GM15510 (cell line): Measurements from ENCODE around the gene KSR1.
A peak's percentile ranks its signal among the peaks of the same experiment; 100 is the strongest.

ENCODE experiments used
- POLR2A ChIP-seq: IDR thresholded peaks from 3 replicates; pipeline ENCODE4 v1.6.1; 2011; ENCODE audit warnings: borderline replicate concordance; ENCODE audit not compliant: insufficient read length; ENCODE audit errors: extremely low read depth

KSR1 gene

DNA sequence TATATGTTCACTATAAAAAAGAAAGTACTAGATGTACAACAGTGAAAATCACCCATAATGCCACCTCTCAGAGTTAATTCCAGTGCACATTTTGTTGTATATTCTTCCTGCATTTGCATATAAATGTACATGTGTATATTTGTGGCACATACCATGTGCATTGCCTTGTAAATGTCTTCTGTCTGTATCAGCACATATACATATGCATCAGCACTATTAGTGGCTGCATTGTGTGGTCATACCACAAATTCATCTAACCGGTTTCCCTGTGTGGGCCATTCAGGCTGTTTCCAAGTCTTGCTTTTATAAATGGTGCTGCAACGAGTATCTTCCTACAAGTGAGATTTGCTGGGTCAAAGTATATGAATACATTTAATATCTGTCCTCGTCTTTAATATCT is 6.5 kb downstream of the KSR1 start:
- TF ChIP-seq POLR2A: no peak

DNA sequence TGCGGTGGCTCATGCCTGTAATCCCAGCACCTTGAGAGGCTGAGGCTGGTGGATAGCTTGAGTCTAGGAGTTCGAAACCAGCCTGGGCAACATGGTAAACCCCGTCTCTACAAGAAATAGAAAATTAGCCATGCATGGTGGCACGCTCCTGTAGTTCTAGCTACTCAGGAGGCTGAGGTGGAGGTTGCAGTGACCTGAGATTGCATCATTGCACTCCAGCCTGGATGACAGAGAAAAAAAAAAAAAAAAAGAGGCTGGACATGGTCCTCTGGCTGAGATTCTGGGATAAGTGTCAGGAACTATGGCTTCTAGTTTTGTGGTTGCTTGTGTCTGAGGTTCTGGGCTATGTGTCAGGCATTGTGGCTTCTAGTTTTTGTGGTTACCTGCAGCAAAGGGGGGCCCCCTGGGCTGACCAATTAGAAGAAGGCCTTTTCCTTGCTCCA is 7.0 kb downstream of the KSR1 start:
- no peak for TF ChIP-seq POLR2A

DNA sequence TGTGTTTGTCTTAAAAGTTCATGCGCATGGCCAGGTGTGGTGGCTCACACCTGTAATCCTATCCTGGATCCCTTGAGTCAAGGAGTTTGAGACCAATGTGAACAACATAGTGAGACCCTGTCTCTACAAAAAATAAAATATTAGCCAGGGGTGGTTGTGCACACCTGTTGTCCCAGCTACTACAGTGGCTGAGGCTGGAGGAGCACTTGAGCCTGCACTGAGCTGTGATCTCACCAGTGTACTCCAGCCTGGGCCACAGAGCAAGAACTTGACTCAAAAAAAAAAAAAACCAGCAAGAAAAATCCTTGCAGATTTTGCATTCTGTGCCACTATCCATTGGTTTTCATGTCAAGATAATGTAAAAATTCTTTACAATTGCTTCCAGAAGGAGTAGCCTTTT is 8.2 kb downstream of the KSR1 start:
- no peak for TF ChIP-seq POLR2A

DNA sequence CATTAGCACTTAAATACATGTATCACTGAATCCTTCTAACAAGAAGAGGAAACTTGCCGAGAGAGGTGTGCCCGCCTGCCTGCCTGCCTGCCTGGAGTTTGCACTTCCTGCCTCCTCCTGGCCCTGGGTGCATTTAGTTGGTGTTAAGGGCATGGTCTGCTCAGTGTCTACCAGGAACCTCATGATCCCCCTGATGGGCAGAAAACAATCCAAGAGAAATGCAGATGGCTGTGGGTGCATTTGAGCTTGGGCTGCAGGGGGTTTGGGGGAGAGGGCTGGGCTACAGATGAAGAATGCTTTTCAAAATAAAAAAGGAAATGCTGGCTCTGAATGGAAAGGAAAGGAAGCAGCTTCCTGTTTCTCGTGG is 10.1 kb downstream of the KSR1 start:
- no peak for TF ChIP-seq POLR2A

DNA sequence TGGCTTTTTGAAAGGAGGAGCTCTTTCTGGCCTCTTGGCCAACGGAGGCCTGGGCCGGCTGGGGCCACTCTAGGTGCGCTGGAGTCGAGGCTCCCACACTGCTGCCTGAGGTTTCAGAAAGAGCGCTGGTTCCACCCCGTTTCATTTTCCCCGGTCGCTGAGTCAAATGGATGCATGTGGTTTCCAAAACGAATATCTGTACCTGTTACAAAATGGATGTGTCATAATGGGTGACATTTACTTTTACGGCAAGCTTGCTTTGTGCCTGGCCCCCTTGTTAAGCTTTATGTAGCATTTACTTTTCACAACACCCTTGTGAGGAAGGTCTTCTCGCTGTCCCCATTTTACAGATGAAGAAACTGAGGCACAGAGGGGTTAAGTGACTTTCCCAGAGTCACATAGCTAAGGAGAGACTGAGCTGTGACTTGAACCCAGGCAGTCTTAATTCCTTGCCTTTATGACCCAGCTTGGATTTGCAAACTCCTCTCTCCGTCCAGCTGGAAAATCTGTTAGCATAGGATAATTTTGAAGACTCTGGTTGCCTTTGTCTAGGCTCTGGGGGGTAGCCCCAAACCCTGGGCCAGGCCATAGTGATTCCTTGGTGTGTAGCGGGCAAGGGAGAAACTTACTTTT is 10.6 kb downstream of the KSR1 start:
- peak; percentile 29 for TF ChIP-seq POLR2A

DNA sequence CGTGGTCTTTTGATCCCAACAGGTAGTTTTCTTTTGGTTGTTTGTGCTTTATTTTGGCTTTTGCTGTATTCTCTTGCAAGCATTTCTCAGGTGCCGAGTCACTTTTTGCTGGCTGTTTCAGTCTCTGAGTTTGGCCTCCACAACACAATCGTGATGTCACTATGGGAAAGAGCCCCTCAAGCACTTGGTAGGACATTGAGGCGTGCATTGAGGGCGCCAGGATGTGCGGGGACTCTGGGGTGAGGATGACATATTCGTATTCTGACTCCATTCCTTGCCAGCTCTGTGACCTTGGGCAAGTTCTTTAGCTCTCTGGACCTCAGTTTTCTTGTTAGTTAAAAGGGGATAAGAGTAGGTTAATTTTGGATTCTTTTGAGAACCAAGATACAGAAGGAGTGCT is 13.0 kb downstream of the KSR1 start:
- TF ChIP-seq POLR2A: no peak

DNA sequence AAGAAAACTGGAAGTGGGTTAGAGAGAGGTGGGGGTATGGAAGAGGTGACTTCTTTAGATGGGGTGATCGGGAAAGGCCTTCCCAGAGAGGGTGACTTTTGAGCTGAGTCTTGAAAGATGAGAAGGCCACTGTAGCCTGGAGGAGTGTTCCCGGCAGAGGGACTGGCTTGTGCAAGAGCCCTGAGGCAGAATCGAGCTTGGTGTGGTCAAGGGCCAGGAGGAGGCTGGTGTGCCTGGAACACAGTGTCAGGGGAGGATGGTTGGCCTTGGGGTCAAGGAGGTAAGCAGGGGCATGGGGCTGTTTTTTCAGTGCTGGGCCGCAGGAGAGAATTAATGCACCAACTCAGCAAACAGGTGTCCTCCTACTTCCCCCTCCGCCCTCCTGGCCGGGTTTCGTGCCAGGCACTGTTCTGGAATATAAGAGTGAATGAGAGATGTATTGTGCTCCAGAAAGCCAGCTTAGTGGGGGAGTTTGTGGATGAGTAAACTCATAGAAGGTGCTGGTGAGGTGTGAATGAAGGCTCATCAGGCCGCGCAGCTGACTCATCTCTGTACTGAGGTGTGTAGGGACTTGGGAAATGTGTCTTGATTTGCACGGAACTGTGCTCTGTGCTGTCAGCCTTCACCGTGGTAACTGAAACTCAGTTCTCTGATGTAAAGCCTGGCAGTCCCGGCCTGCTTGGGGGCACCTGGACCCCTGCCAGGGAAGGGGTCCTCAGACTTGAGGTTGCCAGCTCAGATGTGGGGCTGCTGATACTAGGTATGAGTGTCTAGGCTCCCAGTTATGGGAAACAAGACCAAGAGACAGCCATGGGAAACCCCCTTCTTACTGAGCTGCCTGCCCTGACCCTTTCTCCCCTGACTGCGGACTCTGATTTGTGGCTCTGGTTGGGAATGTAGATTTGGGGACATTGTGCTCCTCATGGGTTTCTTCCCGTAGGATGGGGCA is 15.3 kb downstream of the KSR1 start:
- no peak for TF ChIP-seq POLR2A

DNA sequence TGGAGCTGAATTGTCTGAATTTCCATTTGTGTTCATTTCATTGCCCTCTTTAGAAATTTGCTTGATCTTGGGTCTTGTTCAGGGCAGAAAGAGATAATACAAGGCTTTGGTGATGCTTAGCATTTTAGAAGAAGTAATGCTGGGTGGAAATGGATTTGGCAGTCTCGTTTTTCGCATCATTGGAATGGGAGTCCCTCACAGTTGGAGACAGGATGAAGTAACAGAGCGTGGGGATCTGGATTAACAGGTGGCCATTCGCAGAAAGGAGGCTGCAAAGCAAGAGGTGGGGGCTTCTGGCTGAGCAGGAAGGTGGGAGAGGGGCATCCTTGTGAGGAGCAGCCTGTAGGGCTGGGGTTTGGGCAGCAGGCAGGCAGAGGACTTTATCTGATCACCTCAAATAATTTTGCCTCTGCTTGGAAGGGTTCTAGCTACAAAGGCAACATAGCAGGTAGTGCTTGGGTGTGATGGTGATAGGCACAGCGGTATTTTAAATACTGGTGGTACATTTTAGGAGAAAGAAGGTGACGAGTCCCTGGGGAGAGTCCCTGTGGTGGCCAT is 17.0 kb downstream of the KSR1 start:
- no peak for TF ChIP-seq POLR2A

DNA sequence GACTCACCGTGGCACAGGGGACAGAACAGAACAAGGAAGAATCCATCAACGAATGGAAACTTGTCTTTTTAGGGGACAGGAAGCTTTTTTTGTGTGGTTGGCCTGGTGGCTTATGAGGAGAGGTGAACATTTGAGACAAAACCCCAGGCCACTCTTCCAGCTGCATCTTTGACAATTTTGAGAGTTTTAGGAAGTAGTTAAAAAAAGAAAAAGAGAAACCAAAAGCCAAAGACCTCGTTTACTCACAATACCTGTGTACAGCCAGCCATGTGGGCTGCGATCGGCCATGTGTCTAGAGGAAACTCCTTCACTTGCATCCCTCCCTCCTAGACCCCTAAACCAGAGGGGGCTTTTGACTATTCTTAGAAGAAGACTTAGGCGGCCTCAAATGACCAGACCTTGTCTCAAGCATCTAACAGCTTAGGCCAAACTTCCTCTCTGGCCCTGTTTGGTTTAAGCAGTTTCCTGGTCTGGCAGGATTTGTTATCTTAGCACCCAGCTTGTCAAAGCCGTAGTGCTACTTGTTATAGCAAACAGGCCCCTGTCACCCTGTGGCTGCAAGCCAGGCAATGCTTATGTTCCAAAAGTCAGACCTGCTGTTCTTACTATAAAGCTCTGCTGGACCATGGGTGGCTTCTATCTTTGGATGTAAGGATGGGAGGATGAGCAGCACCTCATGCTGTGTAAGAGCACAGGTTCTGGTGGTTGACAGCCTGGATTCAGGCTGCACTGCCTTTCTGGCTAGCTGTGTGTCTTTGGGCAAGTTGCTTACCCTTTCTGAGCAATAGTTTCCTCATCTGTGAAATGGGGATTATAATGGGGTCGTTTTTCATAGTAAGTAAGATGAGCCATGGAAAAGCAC is 17.7 kb downstream of the KSR1 start:
- TF ChIP-seq POLR2A: no peak

DNA sequence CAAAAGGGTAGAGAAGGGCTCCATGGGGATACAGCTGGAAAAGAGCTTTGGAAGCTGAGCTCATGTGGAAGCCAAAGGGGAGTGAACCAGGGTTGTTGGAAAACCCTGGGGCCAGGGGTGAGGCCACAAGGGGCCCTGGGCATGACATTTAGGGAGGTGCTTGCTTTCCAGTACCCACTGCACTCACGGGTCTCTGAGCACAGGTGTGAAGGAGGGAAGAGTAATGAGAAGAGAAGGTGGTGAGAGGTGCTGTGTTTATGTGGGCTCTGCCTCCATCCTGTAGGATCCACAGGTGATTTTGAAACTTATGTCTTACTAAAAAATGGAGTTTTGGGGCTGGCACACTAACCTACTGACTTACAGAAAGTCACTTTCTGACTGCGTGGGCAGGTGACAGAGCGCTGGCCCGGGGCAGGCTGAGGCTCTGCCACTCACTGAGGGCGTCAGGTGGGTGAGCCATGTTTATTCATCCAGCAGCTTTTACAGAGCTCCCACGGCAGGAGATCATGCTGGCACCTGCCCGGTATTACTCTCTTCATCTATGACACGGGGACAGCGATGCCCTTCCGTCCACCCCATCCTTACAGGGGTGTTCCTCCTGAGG is 18.9 kb downstream of the KSR1 start:
- TF ChIP-seq POLR2A: no peak

DNA sequence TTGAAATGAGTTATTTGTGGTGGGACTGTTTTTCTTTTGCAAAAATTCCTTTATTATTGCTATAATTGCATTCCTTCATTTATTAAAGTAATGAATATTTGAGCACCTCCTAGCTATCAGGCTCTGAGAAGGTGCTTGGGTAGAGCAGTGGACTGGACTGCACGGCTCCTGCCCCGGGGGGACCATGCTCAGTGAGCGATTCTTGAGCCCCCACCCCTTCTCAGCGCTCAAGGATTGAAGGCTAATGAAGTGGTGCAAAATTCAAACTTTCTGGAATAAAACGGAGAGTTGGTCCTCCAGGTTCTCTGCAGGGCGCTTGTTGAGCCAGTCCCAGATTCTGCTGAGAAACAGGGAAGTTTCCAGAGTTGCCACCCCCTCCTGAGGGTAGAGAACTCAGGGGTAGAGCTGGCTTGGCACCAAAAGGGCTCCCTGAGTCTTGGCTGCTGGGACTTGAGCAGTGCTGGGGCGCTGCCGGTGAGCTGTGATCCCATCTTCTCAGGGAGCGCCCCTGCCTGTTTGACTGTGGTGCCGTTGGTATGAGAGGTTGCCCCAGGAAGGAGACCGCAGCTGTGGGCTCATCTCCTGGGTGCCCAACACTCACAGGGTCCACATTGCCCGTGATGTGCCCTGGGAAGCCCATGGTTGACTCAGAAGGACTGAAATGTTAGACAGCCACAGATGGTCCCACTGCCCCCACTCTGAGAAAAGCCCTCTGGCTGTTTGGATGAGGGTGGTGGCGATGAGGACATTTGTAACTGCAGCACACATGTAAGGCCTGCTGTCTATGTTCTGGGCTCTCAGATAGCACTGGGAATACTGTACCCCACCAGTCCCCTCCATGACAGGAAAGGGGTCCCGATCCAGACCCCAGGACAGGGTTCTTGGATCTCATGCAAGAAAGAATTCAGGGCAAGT is 20.0 kb downstream of the KSR1 start:
- no peak for TF ChIP-seq POLR2A

DNA sequence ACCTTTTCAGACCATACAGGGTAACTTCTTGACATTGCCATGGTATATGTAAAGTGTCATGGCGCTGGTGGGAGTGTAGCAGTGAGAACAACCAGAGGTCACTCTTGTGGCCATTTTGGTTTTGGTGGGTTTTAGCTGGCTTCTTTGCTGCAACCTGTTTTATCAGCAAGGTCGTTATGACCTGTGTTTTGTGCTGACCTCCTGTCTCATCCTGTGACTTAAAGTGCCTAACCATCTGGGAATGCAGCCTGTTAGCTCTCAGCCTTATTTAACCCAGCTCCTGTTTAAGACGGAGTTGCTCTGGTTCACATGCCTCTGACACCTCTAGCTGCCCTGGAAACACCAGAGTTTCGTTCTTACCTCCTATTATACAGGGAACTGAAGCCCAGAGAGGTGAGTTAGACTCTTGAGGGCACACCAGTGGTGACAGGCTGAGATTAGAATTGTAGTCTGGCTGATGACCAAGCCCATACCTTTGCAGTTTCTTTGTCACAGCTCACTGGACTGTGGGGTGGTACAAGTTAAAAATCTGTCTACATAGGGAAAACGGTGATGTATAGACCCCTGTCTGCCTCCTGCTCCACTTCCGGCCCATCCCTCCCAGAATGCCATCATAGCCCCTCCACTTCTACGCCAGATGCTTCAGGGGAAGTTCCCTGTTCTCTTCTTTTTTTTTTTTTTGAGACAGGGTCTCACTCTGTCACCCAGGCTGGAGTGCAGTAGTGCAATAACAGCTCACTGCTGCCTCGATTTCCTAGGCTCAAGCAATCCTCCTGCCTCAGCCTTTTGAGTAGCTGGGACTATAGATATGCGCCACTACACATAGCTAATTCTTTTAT is 21.0 kb downstream of the KSR1 start:
- TF ChIP-seq POLR2A: no peak
